MG63 (cell line): ENCODE results near the gene ABLIM3. TPM values are rescaled to one million over a fixed set of nuclear protein-coding genes. Genes with fewer than 3 reads are reported as not detected.
"Not testable (repeated sequence)": the region's sequence is repeated elsewhere in the genome, so short reads cannot be mapped to it uniquely, and the experiment has no call there.

ENCODE experiments used
- DNase-seq: peaks from one replicate; pipeline ENCODE4 v3.0.0-alpha.2; 2020
- H3K27me3 ChIP-seq: fragments of 250-450 bp; sonication (Bioruptor Pico); 2 replicates; pipeline ENCODE4 v1.5.1; 2020; ENCODE audit warnings: mild to moderate bottlenecking, moderate library complexity
- H3K36me3 ChIP-seq: fragments of 250-450 bp; sonication (Bioruptor Pico); 2 replicates; pipeline ENCODE4 v1.5.1; 2020; ENCODE audit warnings: mild to moderate bottlenecking, moderate library complexity
- H3K4me3 ChIP-seq: fragments of 250-450 bp; sonication (Bioruptor Pico); 2 replicates; pipeline ENCODE4 v1.5.1; 2020; ENCODE audit warnings: mild to moderate bottlenecking, moderate library complexity
- H3K9me3 ChIP-seq: fragments of 250-450 bp; sonication (Bioruptor Pico); 2 replicates; pipeline ENCODE4 v1.5.1; 2020; ENCODE audit warnings: mild to moderate bottlenecking, moderate library complexity
- total RNA-seq: library from RNA; depleted of rRNA; stranded (reverse); fragments of >200 nt; shearing (Covaris generic); gene quantifications from 2 replicates; pipeline ENCODE4 v1.2.3, GENCODE V29; 2014; ENCODE audit warnings: low replicate concordance

Gene ABLIM3
- total RNA-seq, 1 experiment from 2014 or later = 8.6 TPM

- Histone ChIP-seq H3K27me3 (no peaks in the 10 kb centered on the region), H3K9me3 (no peaks in the 10 kb centered on the region), H3K4me3 (no peak overlapping the region), H3K36me3 (no peaks in the 10 kb centered on the region; the same call in 1 of the 2 replicates)
- no peak for DNase-seq
Observed at GRCh38 chr5:149166591-149167100, 25.4 kb downstream of the ABLIM3 start.

GRCh38 chr5:149168276-149168906 is 27.1 kb downstream of the ABLIM3 start:
- H3K36me3 ChIP-seq = no peaks in the 10 kb centered on the region; the same call in 1 of the 2 replicates
- no peaks in the 10 kb centered on the region for H3K27me3 ChIP-seq
- H3K4me3 ChIP-seq = no peak overlapping the region
- no peak for DNase-seq
- no peaks in the 10 kb centered on the region for H3K9me3 ChIP-seq

GRCh38 chr5:149170299-149170698 is 29.0 kb downstream of the ABLIM3 start:
- H3K9me3 ChIP-seq = no peaks in the 10 kb centered on the region
- no peaks in the 10 kb centered on the region for H3K36me3 ChIP-seq
- H3K4me3 ChIP-seq = no peak overlapping the region
- H3K27me3 ChIP-seq = no peaks in the 10 kb centered on the region
- no peak for DNase-seq

DNA sequence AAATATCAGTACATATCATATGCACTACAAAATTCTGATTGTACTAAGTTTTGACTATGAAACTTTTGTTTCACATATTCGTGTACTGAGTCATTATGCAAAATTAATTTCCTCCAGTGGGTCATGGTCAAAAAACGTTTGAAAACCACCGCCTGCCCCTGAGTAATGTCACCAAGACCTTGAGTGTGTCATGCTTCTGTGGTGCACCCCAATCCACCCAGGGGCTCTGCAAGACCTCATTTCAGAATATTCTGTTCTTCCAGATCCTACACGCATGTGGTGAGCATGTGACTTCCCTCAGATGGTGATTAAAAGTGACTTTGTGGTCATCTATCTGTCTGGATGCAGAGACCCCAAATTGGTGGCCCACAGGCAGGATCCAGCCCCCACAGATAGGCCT is 31.0 kb downstream of the ABLIM3 start:
- peak; percentile 61 for DNase-seq
- no peaks in the 10 kb centered on the region for H3K36me3 ChIP-seq
- no peak overlapping the region for H3K4me3 ChIP-seq
- H3K27me3 ChIP-seq = no peaks in the 10 kb centered on the region
- H3K9me3 ChIP-seq = no peaks in the 10 kb centered on the region

DNA sequence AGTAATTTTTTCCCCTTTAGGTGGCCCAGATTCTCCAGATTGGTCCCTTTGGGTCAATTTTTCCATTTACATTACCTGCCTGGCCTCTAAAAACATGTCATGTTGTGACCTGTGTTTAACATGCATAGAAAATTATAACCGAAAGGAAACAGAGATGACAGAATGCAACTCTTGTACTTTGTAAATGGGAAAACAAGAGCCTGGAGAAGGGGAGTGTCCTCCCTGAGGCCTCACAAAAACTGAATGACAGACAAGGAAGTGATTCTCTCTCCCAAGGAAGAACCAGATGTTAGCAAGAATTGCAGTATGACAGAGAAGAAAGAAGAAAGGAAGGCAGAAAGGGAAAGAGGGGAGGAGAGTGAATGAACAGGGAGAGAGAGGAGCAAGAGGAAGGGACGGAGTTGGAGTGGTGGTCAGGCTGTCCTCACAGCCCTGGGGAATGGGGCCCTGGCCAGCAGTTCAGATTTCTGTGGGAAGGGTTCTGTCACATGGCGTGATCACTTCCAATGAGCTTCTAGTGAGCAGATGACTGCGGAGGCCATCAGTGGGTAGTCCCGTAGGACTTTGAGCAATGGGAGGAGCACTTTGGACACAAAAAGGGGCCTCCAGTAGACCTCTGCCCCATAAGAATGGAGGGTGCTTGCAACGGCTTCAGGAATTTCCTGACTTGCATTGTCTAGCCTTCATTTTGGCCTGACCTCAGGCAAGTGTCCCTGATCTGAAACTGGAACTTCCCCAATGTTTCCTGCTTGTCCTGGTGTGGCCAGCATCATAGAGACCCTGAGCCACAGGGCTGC is 31.6 kb downstream of the ABLIM3 start:
- H3K27me3 ChIP-seq = no peaks in the 10 kb centered on the region
- no peaks in the 10 kb centered on the region for H3K36me3 ChIP-seq
- DNase-seq = no peak
- H3K4me3 ChIP-seq = no peak overlapping the region
- H3K9me3 ChIP-seq = no peaks in the 10 kb centered on the region

- H3K4me3 ChIP-seq = no peak overlapping the region
- no peaks in the 10 kb centered on the region for H3K36me3 ChIP-seq
- H3K9me3 ChIP-seq = no peaks in the 10 kb centered on the region
- peak; percentile 38 for DNase-seq
- no peaks in the 10 kb centered on the region for H3K27me3 ChIP-seq
Observed at GRCh38 chr5:149174847-149175234, 33.5 kb downstream of the ABLIM3 start.

- Histone ChIP-seq H3K36me3 (no peaks in the 10 kb centered on the region), H3K9me3 (no peaks in the 10 kb centered on the region)
Observed at GRCh38 chr5:149175346-149176105, 34.2 kb downstream of the ABLIM3 start.

DNA sequence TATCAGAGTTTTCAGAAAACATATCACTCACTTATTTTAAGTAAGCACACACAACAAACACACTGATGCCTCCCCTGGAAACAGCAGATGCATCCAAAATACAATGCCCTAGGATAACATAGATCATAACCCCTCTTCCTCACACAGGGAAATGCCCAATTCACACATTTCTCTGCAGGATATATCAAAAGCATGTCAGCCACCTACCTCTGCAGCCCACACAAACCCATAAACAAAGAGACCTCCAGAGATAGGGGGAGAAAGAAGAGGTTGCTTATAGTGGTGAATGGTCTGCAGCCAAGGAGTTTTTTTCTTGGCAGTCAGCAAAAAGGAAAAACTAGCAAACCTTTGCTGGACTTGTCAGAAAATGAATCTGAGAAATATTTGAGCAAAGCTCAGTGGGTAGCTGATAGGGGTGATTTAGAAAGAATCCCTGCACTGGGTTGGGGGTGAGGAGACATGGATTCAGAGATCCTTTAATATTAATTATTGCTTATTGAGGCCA is 36.1 kb downstream of the ABLIM3 start:
- Histone ChIP-seq H3K4me3 (no peak overlapping the region), H3K27me3 (no peaks in the 10 kb centered on the region), H3K9me3 (no peaks in the 10 kb centered on the region), H3K36me3 (no peaks in the 10 kb centered on the region)
- no peak for DNase-seq

More at GRCh38 chr5:149175346-149176105, 34.2 kb downstream of the ABLIM3 start:
- Histone ChIP-seq H3K27me3 (no peaks in the 10 kb centered on the region), H3K4me3 (no peak overlapping the region)
- DNase-seq = no peak

DNA sequence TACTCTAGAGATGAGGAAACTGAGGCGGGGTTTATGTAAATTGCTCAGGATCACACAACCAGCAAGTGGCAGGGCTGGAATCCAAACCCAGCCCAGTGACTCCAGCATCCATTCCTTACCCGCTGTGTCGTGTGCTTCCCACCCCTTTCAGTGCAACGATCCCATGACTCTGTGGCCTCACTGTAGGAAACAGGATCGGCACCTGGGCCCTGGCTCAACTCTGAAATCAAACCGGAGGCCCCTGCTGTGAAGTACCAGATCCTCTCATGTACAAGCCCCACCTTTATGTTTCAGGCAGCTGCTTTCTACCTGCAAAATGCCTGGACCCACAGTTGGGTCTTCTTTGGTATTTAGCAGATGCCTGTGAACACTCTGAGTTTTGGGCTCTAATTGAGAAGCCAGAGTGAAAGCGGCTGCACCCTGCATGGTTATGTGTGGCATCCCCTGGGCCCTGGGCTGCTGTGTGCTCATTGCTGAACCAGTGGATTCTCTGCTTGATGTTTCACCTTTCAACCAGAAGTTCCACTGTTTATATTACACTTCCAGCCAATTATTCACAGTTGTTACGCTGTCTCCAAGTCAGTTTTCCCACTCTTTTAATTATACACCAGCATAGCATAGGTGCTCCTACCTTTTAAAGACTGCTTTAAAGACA is 36.7 kb downstream of the ABLIM3 start:
- Histone ChIP-seq H3K36me3 (no peaks in the 10 kb centered on the region), H3K9me3 (no peaks in the 10 kb centered on the region), H3K4me3 (no peak overlapping the region), H3K27me3 (no peaks in the 10 kb centered on the region)
- DNase-seq = no peak

DNA sequence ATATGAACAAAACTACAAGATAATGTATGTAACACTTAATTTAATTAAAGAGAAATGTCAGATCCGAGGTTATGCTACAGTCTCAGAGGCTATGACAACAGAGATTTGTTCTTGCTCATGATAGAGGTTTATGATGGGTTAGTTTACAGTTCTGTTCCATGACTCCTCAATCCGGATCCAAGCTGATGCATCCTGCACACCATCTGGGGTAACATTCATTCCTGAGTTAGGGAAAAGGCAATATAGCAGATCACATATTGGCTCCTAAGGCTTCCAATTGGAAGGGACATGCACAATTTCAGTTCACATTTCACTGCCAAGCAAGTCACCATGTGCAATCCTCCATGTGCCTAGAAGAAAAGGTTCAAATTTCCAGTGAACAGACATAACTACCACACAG is 40.4 kb downstream of the ABLIM3 start:
- no peaks in the 10 kb centered on the region for H3K27me3 ChIP-seq
- H3K36me3 ChIP-seq = no peaks in the 10 kb centered on the region; the same call in 1 of the 2 replicates
- H3K9me3 ChIP-seq = no peaks in the 10 kb centered on the region
- DNase-seq = no peak
- H3K4me3 ChIP-seq = no peak overlapping the region

DNA sequence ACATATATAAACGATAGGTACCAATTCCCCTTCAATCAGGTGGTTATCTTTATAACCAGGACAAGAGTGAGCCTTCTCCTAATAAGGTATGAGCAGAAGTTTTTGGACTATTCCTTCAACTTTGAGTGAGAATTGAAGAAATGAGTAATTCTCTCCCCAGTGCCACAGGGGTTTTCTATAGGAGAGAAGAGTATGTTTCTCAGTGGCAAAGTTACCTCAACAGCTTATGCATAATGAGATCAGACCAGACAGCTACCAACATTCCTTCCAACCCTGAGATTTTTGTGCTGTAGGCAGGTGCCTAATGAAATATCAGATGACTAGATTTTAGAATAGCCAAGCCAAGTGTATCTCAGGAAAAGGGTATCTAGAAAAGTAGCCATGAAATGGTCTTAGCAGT is 40.9 kb downstream of the ABLIM3 start:
- Histone ChIP-seq H3K27me3 (no peaks in the 10 kb centered on the region), H3K36me3 (no peaks in the 10 kb centered on the region; the same call in 1 of the 2 replicates), H3K4me3 (no peak overlapping the region), H3K9me3 (no peaks in the 10 kb centered on the region)
- no peak for DNase-seq

DNA sequence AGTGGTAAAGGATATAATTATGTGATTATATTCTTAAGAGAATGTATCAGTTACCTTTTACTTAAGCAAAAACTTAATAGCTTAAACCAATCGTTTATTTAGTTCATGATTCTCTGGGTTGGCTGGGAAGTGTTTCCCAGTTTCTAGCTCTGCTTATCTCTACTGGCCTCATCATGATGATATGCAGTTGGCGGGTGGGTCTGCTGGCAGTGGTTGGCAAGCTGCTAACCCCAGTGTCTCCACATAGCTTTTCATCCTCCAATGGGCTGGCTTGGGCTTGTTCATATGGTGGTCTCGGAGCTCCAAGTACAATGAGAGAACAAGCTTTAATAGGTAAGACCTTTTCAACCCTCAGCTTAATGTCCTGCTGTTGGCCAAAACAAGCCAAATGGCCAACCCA is 43.8 kb downstream of the ABLIM3 start:
- no peak for DNase-seq
- Histone ChIP-seq H3K36me3 (no peaks in the 10 kb centered on the region; the same call in 1 of the 2 replicates), H3K4me3 (no peak overlapping the region), H3K9me3 (no peaks in the 10 kb centered on the region), H3K27me3 (no peaks in the 10 kb centered on the region)

DNA sequence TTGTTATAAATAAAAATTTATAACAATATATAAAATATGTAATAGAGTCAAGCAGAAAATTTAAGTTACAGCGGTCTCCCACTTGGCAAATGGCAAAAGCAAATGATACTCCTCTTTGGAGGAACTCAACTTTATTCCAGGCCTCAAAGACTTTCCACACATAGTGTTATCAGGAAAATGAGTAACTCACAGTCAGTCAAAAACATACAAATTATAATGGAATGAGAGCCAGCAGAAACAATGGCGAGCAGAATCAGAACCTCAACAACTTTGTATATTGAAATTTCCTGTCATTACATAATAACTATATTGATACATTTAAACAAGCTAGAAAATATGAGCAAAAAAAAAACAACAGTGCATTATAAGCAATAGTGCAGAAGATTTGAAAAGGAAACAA is 45.2 kb downstream of the ABLIM3 start:
- Histone ChIP-seq H3K9me3 (no peaks in the 10 kb centered on the region), H3K36me3 (no peaks in the 10 kb centered on the region; the same call in 1 of the 2 replicates), H3K4me3 (no peak overlapping the region), H3K27me3 (no peaks in the 10 kb centered on the region)
- DNase-seq = no peak

DNA sequence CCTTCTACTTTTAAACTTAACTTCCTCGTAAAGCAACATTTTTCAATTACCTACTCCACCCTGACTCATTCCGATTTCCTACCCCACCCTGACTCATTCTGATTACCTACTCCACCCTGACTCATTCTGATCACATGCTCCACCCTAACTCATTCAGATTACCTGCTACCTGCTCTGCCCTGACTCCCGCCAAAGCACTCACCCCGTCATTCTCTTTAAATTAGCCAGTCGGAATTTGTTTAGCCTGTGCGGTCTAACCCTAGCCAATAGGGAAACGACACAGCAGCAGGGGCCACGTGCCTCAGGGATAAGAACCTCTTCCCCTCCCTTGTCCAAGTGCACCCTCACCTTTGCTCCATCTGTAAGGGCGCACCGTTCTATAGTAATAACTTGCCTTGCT is 46.3 kb downstream of the ABLIM3 start:
- H3K27me3 ChIP-seq, H3K36me3 ChIP-seq, H3K4me3 ChIP-seq, DNase-seq, H3K9me3 ChIP-seq: not testable (repeated sequence)

- Histone ChIP-seq H3K36me3 (no peaks in the 10 kb centered on the region; the same call in 1 of the 2 replicates), H3K4me3 (no peak overlapping the region), H3K9me3 (no peaks in the 10 kb centered on the region), H3K27me3 (no peaks in the 10 kb centered on the region)
- no peak for DNase-seq
Observed at GRCh38 chr5:149188383-149188782, 47.1 kb downstream of the ABLIM3 start.

DNA sequence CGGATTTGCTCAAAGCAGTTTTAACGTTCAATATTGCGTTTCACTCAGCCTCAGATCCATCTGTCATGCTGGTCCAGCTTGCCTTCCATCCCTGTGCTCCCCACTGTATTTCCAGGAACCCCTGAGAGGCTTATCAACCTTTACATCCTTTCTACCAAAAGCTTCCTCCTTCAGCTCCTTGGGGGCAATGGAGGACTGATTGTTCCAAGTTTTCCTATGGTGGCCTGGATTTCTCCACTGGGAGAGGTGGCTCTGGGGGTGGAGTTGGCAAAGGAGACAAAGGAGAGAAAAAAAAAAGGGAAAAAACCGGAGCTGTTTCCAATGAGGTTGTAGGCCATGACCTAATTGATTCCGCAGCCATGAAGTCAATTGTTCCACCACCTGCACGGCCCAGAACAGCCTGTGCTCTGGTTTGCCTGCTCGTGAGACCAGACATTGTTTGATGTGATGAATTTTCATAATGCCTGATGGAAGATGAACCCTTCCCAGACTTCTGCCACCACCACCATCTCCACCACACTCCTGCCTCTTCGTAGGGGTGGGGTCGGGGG is 54.1 kb downstream of the ABLIM3 start:
- H3K27me3 ChIP-seq = no peaks in the 10 kb centered on the region
- H3K9me3 ChIP-seq = no peaks in the 10 kb centered on the region
- peaks cover 4% of the 10 kb centered on the region; the same call in 1 of the 2 replicates for H3K36me3 ChIP-seq
- no peak for DNase-seq
- no peak overlapping the region for H3K4me3 ChIP-seq
